ENCODE data around the gene NUP153.

NUP153 gene

GRCh38 chr6:17673543-17674254 lies 33.0 kb downstream of the NUP153 start:
- H3K4me3 ChIP-seq (ENCODE audit: low read length) = no peak overlapping the region
- no peak for DNase-seq (ENCODE audit: low read depth, low spot score)

DNA sequence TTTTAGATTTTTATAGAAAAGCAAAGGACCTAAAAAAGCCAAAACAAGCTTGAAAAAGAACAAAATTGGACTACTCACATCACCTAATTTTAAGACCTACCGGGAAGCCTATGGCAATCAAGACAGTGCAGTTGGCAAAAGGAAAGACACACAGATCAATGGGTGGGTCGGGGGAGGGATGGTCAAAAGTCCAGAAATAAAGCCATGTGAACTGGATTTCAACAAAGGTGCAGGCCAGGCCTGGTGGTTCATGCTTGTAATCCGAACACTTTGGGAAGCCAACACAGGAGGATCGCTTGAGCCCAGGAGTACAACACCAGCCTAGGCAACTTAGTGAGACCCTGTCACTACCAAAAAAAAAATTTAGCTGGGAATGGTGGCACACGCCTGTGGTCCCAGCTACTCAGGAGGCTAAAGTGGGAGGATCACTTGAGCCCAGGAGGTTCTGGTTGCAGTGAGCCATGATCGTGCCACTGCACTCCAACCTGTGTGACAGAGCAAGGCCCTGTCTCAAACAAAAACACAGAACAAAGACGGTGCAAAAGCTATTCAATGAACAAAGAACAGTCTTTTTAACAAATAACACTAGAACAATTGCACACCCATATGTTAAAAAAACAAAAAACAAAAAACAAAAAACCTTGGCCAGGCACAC lies 34.5 kb downstream of the NUP153 start:
- DNase-seq (ENCODE audit: low read depth, low spot score) = no peak
- H3K4me3 ChIP-seq (ENCODE audit: low read length) = no peak overlapping the region

DNA sequence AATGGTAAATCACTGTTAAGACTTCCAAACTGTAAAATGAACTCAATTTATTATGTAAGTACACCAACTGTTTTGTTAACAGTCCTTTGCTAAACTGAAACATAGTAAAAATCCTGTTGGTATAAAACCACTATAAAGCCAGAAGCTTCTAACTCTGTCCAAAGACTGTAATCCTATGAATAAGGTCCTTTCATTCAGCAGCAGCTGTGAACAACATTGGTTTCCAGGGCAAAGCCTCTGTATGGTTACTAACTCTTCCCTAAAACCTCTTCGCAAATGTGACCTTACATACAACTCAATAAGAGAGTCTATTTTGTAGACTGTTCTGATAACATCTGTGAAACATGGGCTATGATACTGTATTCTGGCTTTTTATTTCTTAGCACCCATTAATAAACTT lies 40.1 kb downstream of the NUP153 start:
- no peak overlapping the region for H3K4me3 ChIP-seq (ENCODE audit: low read length)
- no peak for DNase-seq (ENCODE audit: low read depth, low spot score)

GRCh38 chr6:17665132-17665531 lies 41.6 kb downstream of the NUP153 start:
- no peak for DNase-seq (ENCODE audit: low read depth, low spot score)
- H3K4me3 ChIP-seq (ENCODE audit: low read length) = no peak overlapping the region

- no peak overlapping the region for H3K4me3 ChIP-seq (ENCODE audit: low read length)
- no peak for DNase-seq (ENCODE audit: low read depth, low spot score)
These were observed 43.5 kb downstream of the NUP153 start for GRCh38 chr6:17663226-17663625.

GRCh38 chr6:17662585-17662984 lies 44.1 kb downstream of the NUP153 start:
- DNase-seq (ENCODE audit: low read depth, low spot score) = no peak

GRCh38 chr6:17656644-17657043 lies 50.1 kb downstream of the NUP153 start:
- DNase-seq (ENCODE audit: low read depth, low spot score) = no peak
- no peak overlapping the region for H3K4me3 ChIP-seq (ENCODE audit: low read length)

More at GRCh38 chr6:17662585-17662984, 44.1 kb downstream of the NUP153 start:
- H3K4me3 ChIP-seq (ENCODE audit: low read length) = no peak overlapping the region

DNA sequence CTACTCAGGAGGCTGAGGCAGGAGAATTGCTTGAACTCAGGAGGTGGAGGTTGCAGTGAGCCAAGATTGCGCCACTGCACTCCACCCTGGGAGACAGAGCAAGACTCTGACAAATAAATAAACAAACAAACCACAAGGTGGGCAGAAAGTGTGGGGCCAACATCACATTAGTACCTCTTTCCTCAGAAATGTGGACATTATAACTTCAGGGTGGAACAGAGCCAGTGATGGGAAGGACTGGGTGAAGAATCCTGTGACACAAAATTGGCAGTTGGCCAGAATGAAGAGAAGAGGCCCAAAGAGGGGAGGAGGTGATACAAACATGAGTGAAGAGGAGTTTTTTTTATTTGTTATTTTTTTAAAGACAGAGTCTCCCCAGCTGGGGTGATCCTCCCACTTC lies 50.6 kb downstream of the NUP153 start:
- DNase-seq (ENCODE audit: low read depth, low spot score) = no peak
- no peak overlapping the region for H3K4me3 ChIP-seq (ENCODE audit: low read length)

DNA sequence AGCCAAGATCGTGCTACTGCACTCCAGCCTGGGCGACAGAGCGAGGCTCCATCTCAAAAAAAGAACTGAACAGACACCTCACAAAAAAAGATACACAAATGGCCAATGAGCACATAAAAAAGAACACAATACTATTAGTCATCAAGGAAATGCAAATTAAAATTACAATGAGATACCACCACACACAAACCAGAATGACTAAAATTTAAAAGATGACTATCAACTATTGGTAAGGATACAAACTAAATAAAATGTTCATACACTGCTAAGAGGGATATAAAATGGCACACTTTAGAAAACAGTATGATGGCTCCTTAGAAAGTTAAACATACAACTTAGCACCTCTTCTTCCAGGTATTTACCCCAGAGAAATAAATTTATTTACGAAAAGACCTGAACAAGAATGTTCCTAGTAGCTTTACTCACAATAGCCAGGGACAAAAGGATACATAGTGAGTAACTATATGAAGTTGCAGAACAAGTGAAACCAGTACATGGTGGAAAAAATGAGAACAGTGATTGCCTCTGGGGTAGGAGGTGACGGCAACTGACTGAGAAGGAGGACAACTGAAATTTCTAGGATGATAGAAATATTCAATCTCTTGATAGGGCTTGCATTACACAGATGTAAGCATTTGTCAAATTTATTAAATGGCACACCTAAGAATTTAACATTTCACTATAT lies 53.4 kb downstream of the NUP153 start:
- no peak for DNase-seq (ENCODE audit: low read depth, low spot score)
- H3K4me3 ChIP-seq (ENCODE audit: low read length) = no peak overlapping the region

- DNase-seq (ENCODE audit: low read depth, low spot score) = no peak
These were observed 55.9 kb downstream of the NUP153 start for GRCh38 chr6:17650656-17651309.

GRCh38 chr6:17648745-17649144 lies 58.0 kb downstream of the NUP153 start:
- no peak overlapping the region for H3K4me3 ChIP-seq (ENCODE audit: low read length)
- no peak for DNase-seq (ENCODE audit: low read depth, low spot score)

More at GRCh38 chr6:17650656-17651309, 55.9 kb downstream of the NUP153 start:
- no peak overlapping the region for H3K4me3 ChIP-seq (ENCODE audit: low read length)

GRCh38 chr6:17640477-17640917 lies 66.2 kb downstream of the NUP153 start:
- DNase-seq (ENCODE audit: low read depth, low spot score) = no peak
- no peak overlapping the region for H3K4me3 ChIP-seq (ENCODE audit: low read length)

DNA sequence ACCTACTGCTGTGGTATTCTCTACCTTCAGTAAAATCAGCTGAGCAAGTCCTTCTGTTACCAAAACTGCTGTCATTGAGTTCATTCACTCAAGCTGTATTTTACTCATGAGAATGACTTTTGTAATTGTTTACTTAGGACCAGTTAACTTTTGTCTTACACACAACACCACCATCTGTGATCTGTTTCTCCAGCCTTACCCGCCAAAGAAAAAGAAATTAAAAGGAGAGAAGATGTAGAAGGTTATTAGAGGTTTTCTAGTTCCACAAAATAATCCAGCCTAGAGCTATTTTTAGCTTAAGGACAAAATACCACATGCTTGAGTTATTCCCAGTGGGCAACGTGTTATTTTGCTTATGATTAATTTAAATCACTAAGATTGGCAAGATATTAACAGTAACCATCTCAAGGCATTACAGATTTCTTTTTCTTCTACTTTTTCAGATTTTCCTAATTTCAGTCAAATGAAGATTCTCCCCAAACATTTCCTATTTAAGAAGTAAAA lies 68.5 kb downstream of the NUP153 start:
- no peak for DNase-seq (ENCODE audit: low read depth, low spot score)
- no peak overlapping the region for H3K4me3 ChIP-seq (ENCODE audit: low read length)

GRCh38 chr6:17635568-17635967 lies 71.2 kb downstream of the NUP153 start:
- H3K4me3 ChIP-seq (ENCODE audit: low read length) = no peak overlapping the region
- DNase-seq (ENCODE audit: low read depth, low spot score) = no peak

DNA sequence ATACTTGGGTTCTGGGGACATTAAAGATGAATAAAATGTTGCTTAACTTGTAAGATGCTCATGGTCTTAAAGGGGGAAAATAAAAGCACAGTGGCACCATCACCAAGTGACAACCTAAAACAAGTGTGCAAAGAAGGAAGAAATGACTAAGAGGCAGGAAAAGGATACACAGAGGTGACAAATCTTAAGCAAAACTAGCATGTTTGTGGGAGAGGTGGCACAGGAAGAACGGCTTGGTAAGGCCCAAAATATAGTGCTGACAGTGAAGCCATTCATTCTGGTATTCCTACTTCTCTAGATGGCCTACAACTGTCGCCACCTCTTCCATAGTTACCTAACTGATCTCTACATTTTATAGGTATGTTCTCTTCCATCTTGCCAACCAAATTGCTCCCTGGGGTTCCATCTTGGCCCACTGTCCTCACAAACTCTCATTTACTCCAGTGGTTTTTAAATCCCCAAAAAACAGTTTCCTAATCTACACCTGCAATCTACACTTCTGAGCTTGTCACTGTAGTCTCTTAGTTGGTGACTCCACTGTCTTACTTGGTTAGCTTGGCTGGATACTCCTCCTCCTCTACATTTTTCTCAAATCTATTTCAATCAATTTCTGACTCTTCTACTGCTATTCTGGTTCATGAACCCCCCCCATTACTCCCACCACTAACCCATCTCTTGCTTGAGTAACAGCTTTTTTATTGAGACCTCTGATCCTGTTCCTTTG lies 73.1 kb downstream of the NUP153 start:
- DNase-seq (ENCODE audit: low read depth, low spot score) = peak; percentile 33
- H3K4me3 ChIP-seq (ENCODE audit: low read length) = no peak overlapping the region

- peak; percentile 39 for DNase-seq (ENCODE audit: low read depth, low spot score)
- H3K4me3 ChIP-seq (ENCODE audit: low read length) = no peak overlapping the region
These were observed 73.8 kb downstream of the NUP153 start for GRCh38 chr6:17632934-17633333.

DNA sequence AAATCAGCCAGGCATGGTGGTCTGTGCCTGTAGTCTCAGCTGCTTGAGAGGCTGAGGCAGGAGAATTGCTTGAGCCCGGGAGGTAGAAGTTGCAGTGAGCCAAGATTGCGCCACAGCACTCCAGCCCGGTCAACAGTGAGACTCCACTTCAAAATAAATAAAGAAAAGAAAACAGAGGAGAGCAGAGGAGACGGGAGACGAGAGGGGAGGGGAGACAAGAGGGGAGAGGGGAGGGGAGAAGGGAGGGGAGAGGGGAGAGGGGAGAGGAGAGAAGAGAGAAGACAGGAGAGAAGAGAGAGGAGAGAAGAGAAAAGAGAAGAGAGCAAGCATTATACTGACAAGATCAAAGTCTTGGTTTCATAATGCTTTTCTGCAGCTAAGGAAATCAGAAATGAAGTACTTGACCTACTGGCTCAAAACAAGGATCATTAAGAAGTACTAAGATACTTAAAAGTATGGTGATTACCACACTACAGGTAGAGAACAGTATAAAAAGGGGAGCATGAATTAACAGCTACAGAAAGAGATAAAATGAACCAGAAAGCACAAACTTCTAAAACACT lies 76.1 kb downstream of the NUP153 start:
- no peak overlapping the region for H3K4me3 ChIP-seq (ENCODE audit: low read length)
- DNase-seq (ENCODE audit: low read depth, low spot score) = no peak

- no peak for DNase-seq (ENCODE audit: low read depth, low spot score)
- H3K4me3 ChIP-seq (ENCODE audit: low read length) = no peak overlapping the region
These were observed 76.8 kb downstream of the NUP153 start for GRCh38 chr6:17629824-17630510.

Measured in Jurkat, Clone E6-1 (cell line).